GM12878 (cell line): ENCODE results near the gene ARHGEF7.

Experiments
- CHD4 ChIP-seq: fragments of 200-600 bp; sonication (generic); IDR thresholded peaks from 2 replicates; pipeline ENCODE4 v1.6.1; 2016; ENCODE audit warnings: mild to moderate bottlenecking
- CREB1 ChIP-seq: IDR thresholded peaks from 2 replicates; pipeline ENCODE4 v1.6.1; 2012; ENCODE audit warnings: low read depth, mild to moderate bottlenecking, inconsistent platforms
- NFIC ChIP-seq: IDR thresholded peaks from 2 replicates; pipeline ENCODE4 v1.6.1; 2012; ENCODE audit warnings: low read depth, mild to moderate bottlenecking, inconsistent platforms, low read length, moderate library complexity
- TF ChIP-seq, protein P1 (sequence below): fragments of 450-650 bp; IDR thresholded peaks from 2 replicates; pipeline ENCODE4 v1.6.1; 2016; ENCODE audit warnings: mild to moderate bottlenecking, moderate library complexity, borderline replicate concordance
- TF ChIP-seq, protein P2 (sequence below), 3 experiments: IDR thresholded peaks in 2 of 3; conservative IDR thresholded peaks in 1 of 3; 2 replicates each; pipeline ENCODE4 v1.5.1; 2011; ENCODE audit warnings: low read depth in 3 of 3, low read length in 3 of 3, mild to moderate bottlenecking in 3 of 3, control low read depth in 2 of 3, moderate library complexity in 2 of 3, inconsistent platforms in 1 of 3, mixed read lengths in 1 of 3; ENCODE audit not compliant: control insufficient read depth in 2 of 3, insufficient read depth in 1 of 3; ENCODE audit errors: extremely low read depth in 1 of 3

DNA sequence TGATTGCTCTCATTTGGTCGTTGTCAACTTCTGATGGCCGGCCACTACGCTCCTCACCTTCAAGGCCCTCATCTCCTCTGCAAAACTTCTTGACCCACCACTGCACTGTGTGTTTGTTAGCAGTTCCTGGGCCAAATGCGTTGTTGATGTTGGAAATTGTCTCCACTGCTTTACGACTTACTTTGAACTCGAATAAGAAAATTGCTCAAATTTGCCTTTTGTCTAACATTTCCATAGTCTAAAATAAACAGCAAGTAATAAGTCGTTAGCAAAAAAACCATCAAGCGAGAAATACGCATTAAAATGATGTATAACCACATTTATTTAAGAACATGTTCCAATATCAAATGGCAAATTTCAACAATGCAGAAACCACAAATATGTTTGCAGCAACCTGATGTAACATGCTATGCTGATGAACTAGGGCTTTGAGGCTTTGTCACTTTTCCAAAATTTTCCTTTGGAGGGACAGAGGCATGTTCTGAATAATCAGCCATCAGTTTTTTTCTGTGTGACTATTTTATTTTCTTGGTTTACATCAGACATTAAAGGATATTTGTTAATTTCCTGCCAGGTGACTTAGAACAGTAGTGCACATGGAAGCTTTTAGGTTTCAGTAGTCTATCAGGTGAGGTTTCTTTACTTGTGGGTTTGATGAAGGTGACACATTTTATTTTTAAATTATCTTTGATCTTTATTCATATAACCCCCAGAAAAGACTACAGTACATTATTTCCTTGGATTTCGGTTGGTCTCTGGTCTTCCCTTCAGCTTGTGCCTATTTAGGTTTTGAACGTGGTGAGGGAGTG lies 130.7 kb downstream of the ARHGEF7 start:
- TF ChIP-seq, protein P1, sequence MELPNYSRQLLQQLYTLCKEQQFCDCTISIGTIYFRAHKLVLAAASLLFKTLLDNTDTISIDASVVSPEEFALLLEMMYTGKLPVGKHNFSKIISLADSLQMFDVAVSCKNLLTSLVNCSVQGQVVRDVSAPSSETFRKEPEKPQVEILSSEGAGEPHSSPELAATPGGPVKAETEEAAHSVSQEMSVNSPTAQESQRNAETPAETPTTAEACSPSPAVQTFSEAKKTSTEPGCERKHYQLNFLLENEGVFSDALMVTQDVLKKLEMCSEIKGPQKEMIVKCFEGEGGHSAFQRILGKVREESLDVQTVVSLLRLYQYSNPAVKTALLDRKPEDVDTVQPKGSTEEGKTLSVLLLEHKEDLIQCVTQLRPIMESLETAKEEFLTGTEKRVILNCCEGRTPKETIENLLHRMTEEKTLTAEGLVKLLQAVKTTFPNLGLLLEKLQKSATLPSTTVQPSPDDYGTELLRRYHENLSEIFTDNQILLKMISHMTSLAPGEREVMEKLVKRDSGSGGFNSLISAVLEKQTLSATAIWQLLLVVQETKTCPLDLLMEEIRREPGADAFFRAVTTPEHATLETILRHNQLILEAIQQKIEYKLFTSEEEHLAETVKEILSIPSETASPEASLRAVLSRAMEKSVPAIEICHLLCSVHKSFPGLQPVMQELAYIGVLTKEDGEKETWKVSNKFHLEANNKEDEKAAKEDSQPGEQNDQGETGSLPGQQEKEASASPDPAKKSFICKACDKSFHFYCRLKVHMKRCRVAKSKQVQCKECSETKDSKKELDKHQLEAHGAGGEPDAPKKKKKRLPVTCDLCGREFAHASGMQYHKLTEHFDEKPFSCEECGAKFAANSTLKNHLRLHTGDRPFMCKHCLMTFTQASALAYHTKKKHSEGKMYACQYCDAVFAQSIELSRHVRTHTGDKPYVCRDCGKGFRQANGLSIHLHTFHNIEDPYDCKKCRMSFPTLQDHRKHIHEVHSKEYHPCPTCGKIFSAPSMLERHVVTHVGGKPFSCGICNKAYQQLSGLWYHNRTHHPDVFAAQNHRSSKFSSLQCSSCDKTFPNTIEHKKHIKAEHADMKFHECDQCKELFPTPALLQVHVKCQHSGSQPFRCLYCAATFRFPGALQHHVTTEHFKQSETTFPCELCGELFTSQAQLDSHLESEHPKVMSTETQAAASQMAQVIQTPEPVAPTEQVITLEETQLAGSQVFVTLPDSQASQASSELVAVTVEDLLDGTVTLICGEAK: no peak
- TF ChIP-seq, protein P2, sequence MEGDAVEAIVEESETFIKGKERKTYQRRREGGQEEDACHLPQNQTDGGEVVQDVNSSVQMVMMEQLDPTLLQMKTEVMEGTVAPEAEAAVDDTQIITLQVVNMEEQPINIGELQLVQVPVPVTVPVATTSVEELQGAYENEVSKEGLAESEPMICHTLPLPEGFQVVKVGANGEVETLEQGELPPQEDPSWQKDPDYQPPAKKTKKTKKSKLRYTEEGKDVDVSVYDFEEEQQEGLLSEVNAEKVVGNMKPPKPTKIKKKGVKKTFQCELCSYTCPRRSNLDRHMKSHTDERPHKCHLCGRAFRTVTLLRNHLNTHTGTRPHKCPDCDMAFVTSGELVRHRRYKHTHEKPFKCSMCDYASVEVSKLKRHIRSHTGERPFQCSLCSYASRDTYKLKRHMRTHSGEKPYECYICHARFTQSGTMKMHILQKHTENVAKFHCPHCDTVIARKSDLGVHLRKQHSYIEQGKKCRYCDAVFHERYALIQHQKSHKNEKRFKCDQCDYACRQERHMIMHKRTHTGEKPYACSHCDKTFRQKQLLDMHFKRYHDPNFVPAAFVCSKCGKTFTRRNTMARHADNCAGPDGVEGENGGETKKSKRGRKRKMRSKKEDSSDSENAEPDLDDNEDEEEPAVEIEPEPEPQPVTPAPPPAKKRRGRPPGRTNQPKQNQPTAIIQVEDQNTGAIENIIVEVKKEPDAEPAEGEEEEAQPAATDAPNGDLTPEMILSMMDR (IDR thresholded peaks at IDR 0.05 in 2 of 3, conservative IDR thresholded peaks at IDR 0.05 in 1 of 3; ENCODE audit: control insufficient read depth in 2 of 3, extremely low read depth in 1 of 3, insufficient read depth in 1 of 3, low read depth in 3 of 3, low read length in 3 of 3): no peak
- no peak for TF ChIP-seq CREB1
- no peak for TF ChIP-seq CHD4
- no peak for TF ChIP-seq NFIC
